A673 (cell line): ENCODE measurements around the gene SNRPD2. TPM values are rescaled to one million over a fixed set of nuclear protein-coding genes. Genes with fewer than 3 reads are reported as not detected.
"Not testable (repeated sequence)": the region's sequence is repeated elsewhere in the genome, so short reads cannot be mapped to it uniquely, and the experiment has no call there.

Source experiments
- BruUV-seq: library from RNA; stranded (reverse); fragments of 400-500 nt; replicated peaks from 2 replicates; lab custom pipeline; 2021; lab: Mats Ljungman, UMichigan
- CTCF ChIA-PET: fragments of 300-600 bp; sonication (Branson Sonifier 250); formaldehyde crosslinking; loops from one replicate; lab custom pipeline; 2022; ENCODE audit warnings: antibody characterized with exemption; lab: Charles Lee
- POLR2A ChIA-PET: fragments of 300-600 bp; sonication (Branson Sonifier 250); formaldehyde crosslinking; loops from one replicate; lab custom pipeline; 2022; ENCODE audit warnings: antibody characterized with exemption; ENCODE audit not compliant: low non-redundant PET; lab: Charles Lee
- DNase-seq: peaks from one replicate; pipeline ENCODE4 v3.0.0-alpha.2; 2015; ENCODE audit warnings: low spot score
- H3K27ac ChIP-seq: fragments of 200-600 bp; sonication (generic); 2 replicates; pipeline ENCODE4 v1.5.1; 2016; ENCODE audit warnings: mixed run types, low read depth, mild to moderate bottlenecking, mixed read lengths, antibody characterized with exemption, low read length; ENCODE audit not compliant: poor library complexity, severe bottlenecking
- H3K27me3 ChIP-seq: fragments of 200-600 bp; sonication (generic); replicated peaks from 2 replicates; pipeline ENCODE4 v1.6.1; 2017; ENCODE audit warnings: mixed run types, low read depth, mild to moderate bottlenecking, mixed read lengths, antibody characterized with exemption, low read length; ENCODE audit not compliant: insufficient read depth, poor library complexity
- H3K36me3 ChIP-seq: fragments of 200-600 bp; sonication (generic); 2 replicates; pipeline ENCODE4 v1.6.1; 2016; ENCODE audit warnings: mixed run types, mild to moderate bottlenecking, mixed read lengths, antibody characterized with exemption, low read length; ENCODE audit not compliant: insufficient read depth, poor library complexity, severe bottlenecking
- H3K4me1 ChIP-seq: fragments of 200-600 bp; sonication (generic); 2 replicates; pipeline ENCODE4 v1.6.1; 2017; ENCODE audit warnings: mixed run types, mild to moderate bottlenecking, mixed read lengths, antibody characterized with exemption, low read length; ENCODE audit not compliant: insufficient read depth, poor library complexity, severe bottlenecking
- H3K4me3 ChIP-seq: fragments of 200-600 bp; sonication (generic); 2 replicates; pipeline ENCODE4 v1.5.1; 2016; ENCODE audit warnings: low read depth, mixed run types, mild to moderate bottlenecking, mixed read lengths, low read length; ENCODE audit not compliant: poor library complexity, severe bottlenecking
- H3K9me3 ChIP-seq: fragments of 200-600 bp; sonication (generic); 2 replicates; pipeline ENCODE4 v1.6.1; 2016; ENCODE audit warnings: mixed run types, low read depth, mild to moderate bottlenecking, mixed read lengths, antibody characterized with exemption, low read length; ENCODE audit not compliant: poor library complexity, severe bottlenecking
- EZH2 ChIP-seq: fragments of 200-600 bp; sonication (generic); IDR thresholded peaks from 2 replicates; pipeline ENCODE4 v1.6.1; 2017; ENCODE audit warnings: borderline replicate concordance, low read depth, mild to moderate bottlenecking, mixed read lengths, antibody characterized with exemption, low read length; ENCODE audit not compliant: poor library complexity, severe bottlenecking
- intact Hi-C: fragments of 100-400 bp; cut with micrococcal nuclease; formaldehyde crosslinking; loops from one replicate; pipeline ENCODE4 v1.10.0; 2022; ENCODE audit not compliant: unreplicated experiment
- total RNA-seq: library from RNA; stranded (reverse); gene quantifications from 2 replicates; pipeline ENCODE4 v1.2.3, GENCODE V29; 2021
- TF ChIP-seq, protein P1 (sequence below): fragments of 300-800, 200-600 bp; sonication (generic); conservative IDR thresholded peaks from 2 replicates; pipeline ENCODE4 v1.5.1; 2017; ENCODE audit warnings: low read depth, mild to moderate bottlenecking, antibody characterized with exemption, low read length, moderate library complexity, mixed read lengths

Gene SNRPD2
- total RNA-seq, 1 experiment from 2014 or later = 597 TPM

DNA sequence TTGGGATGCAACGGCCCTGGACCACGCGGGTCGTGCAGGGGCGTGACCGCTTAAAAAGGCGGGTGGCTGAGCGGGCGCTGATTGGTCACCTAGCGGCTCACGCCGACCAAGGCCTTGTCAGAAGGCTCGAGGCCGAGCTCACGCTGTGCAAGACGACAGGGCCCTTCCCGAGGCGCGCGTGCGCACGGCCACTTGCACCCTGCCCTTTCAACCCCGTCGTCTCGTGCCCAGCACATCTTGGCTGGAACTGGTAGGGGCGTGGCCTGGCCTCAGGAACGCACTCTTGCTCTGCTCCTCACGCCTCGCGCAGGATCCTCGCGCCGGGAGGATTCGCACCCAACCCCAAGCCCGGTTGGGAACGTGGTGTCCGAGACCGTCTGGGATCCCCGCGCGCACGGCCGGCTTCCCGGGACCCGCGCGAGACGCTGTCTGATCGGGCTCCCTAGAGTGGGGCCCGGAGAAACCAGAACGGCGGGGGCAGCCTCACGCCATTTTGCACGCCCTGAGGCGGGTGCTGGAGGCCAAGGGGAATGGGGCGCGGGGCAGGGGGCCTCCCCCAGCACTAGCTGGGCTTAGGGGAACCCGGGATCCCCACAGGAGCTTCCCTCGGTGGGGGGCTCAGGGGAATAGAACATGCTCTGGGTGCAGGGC lies 41.5 kb upstream of the SNRPD2 start, which contains the start of gene MEIOSIN:
Gene MEIOSIN (plus strand): TSS at position 280 of the 651 bp plus-strand sequence. CDS start 1,938 bp downstream, outside the sequence.
- DNase-seq = no peak
- CTCF ChIA-PET = no interaction called here
- POLR2A ChIA-PET = no interaction called here

DNA sequence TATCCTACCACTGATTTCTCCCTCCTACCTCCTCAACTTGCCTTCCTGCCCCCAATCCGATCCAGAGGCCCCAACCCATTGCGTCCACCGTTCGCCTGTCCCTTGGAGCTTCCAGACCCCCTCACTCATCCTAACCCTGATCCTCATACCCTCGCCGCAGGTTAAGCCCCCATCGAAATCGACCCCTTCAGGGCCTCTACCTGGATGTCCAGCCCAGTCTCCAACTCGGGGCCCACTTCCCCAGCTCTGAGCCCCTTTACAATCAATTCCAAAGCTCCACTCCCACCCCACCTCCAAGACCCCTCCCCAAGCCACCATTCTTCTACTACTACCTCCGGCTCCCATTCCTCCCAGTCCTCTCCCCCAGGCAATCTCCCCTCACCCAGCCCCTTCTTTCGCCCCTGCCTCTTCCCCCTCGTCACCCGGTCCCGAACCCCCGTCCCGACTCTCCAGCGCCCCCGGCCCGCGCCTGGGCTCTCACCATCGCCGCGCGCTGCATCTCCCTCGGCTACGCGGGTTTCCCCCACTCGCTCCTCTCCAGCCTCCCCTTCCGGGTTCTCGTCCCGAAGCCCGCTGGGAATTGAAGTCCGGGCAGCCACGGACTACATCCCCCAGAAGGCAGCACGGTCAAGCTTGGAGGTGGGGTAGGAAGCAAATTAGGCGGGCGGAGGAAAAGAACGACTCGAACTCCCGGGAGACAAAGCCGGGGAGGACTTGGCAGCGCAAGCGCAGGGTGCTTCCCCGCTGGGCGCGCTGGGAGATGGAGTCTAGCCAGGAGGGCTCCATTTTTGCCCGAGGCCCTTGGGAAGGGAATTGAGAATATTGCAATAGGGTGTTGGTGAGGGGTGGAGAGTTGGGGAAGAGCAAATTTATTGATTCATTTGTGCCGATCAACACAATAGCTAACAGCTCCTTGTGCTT lies 38.9 kb upstream of the SNRPD2 start, which contains the start of gene FBXO46:
Gene FBXO46 (minus strand): TSS at position 529 of the 921 bp plus-strand sequence. CDS start 17,401 bp downstream, outside the sequence.
- Histone ChIP-seq H3K4me1 (peaks cover 16% of the 10 kb centered on the region), H3K27me3 (no peaks in the 10 kb centered on the region), H3K27ac (peak within 1 kb of the TSS; percentile 77), H3K9me3 (no peaks in the 10 kb centered on the region), H3K36me3 (no peaks in the 10 kb centered on the region), H3K4me3 (peak within 1 kb of the TSS; percentile 79)
- intact Hi-C loops = no loop called here
- no TSS peak for BruUV-seq
- CTCF ChIA-PET = interaction anchor here (0.6 to 0.8 kb wide), 3 partner anchors 39 to 266 kb away, joined by 4 to 7 read pairs (median 6); partner anchors contain the start of gene SIX5
- POLR2A ChIA-PET = interaction anchor here (0.6 to 1.0 kb wide), 4 partner anchors 13 to 67 kb away, joined by 3 to 8 read pairs (median 6); no protein-coding TSS in a partner anchor
- TF ChIP-seq EZH2 = no peak
- TF ChIP-seq, protein P1, sequence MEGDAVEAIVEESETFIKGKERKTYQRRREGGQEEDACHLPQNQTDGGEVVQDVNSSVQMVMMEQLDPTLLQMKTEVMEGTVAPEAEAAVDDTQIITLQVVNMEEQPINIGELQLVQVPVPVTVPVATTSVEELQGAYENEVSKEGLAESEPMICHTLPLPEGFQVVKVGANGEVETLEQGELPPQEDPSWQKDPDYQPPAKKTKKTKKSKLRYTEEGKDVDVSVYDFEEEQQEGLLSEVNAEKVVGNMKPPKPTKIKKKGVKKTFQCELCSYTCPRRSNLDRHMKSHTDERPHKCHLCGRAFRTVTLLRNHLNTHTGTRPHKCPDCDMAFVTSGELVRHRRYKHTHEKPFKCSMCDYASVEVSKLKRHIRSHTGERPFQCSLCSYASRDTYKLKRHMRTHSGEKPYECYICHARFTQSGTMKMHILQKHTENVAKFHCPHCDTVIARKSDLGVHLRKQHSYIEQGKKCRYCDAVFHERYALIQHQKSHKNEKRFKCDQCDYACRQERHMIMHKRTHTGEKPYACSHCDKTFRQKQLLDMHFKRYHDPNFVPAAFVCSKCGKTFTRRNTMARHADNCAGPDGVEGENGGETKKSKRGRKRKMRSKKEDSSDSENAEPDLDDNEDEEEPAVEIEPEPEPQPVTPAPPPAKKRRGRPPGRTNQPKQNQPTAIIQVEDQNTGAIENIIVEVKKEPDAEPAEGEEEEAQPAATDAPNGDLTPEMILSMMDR = no peak; the same call in 1 of the 2 replicates
- peak; percentile 100 for DNase-seq

More for the DNA sequence above, 41.5 kb upstream of the SNRPD2 start, which contains the start of gene MEIOSIN:
- Histone ChIP-seq H3K9me3 (no peaks in the 10 kb centered on the region), H3K27me3 (no peaks in the 10 kb centered on the region), H3K27ac (no peak within 1 kb of the TSS), H3K4me3 (no peak within 1 kb of the TSS), H3K36me3 (no peaks in the 10 kb centered on the region), H3K4me1 (peaks cover 14% of the 10 kb centered on the region)
- no TSS peak for BruUV-seq
- TF ChIP-seq EZH2 = no peak
- TF ChIP-seq, protein P1 = no peak
- intact Hi-C loops = no loop called here

DNA sequence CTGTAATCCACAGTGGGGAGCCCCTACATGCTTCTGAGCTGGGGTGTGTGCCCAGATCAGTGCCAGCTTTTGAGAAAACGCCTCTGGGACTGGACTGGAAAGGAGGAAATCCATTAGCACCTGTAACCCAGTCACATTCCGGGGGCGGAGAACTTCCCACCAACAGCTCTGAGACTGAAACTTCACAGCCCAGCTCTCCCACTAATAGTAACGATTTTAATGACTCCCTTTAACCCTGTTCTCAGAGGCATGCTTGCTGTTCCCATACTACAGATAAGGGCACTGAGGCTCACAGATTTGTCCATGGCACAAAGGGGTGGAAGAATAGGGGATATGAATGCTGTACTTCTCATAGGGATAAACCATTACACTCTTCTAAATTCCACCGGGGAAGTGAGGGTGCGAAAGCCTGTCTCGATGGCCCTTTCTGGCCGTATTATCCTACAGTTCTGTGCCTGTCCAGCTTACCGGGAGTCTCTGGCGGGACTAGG lies 38.1 kb upstream of the SNRPD2 start:
- BruUV-seq = TSS peak; percentile 52
- peaks cover 16% of the 10 kb centered on the region for H3K4me1 ChIP-seq
- TF ChIP-seq, protein P1 = no peak
- TF ChIP-seq EZH2 = no peak
- no peak for DNase-seq
- CTCF ChIA-PET = no interaction called here
- H3K9me3 ChIP-seq = no peaks in the 10 kb centered on the region
- no peaks in the 10 kb centered on the region for H3K27me3 ChIP-seq
- POLR2A ChIA-PET = no interaction called here
- H3K4me3 ChIP-seq = peak overlapping the region; percentile 79
- H3K36me3 ChIP-seq = no peaks in the 10 kb centered on the region
- intact Hi-C loops = no loop called here
- peak overlapping the region; percentile 77 for H3K27ac ChIP-seq

DNA sequence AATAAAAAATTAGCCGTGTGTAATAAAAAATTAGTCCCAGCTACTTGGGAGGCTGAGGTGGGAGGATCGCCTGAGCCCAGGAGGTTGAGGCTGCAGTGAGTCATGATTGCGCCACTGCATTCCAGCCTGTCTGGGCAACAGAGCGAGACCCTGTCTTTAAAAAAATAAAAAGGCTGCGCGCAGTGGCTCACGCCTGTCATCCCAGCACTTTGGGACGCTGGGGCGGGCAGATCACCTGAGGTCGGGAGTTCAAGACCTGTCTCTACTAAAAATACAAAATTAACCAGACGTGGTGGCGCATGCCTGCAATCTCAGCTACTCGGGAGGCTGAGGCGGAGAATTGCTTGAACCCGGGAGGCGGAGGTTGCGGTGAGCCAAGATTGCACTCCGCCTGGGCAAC lies 36.9 kb upstream of the SNRPD2 start:
- intact Hi-C loops, H3K9me3 ChIP-seq, H3K27ac ChIP-seq, H3K36me3 ChIP-seq, DNase-seq, H3K27me3 ChIP-seq, H3K4me3 ChIP-seq, BruUV-seq: not testable (repeated sequence)
- CTCF ChIA-PET = interaction anchor here (0.6 kb wide), 1 partner anchor 348 kb away, joined by 3 read pairs; no protein-coding TSS in a partner anchor
- H3K4me1 ChIP-seq = peaks cover 16% of the 10 kb centered on the region
- POLR2A ChIA-PET = interaction anchor here (0.6 kb wide), 1 partner anchor 15 kb away, joined by 6 read pairs; no protein-coding TSS in a partner anchor
